Measurements from ENCODE around the gene KIF1B. TPM values are rescaled to one million over a fixed set of nuclear protein-coding genes. Genes with fewer than 3 reads are reported as not detected.

The KIF1B gene
- total RNA-seq = 10 to 100 TPM; 21.7 to 29.4 (median 23.2) TPM
- long read RNA-seq = 0 reads

GRCh38 chr1:10209905-10210810, at the start of gene KIF1B:
Gene KIF1B (plus strand): TSS chr1:10210570. CDS start chr1:10232329, 21,759 bp downstream.
- DNase-seq (peak; percentile 99 to 100 (median 99)), ATAC-seq (peak; percentile 91 to 98 (median 96))
- Histone ChIP-seq H3K9me3 (no peaks in the 10 kb centered on the region), H3K27me3 (no peaks in the 10 kb centered on the region), H3K4me3 (peak within 1 kb of the TSS; percentile 78 to 89 (median 88)), H3K36me3 (no peaks in the 10 kb centered on the region), H3K4me1 (peaks cover 0 to 18% (median 8%) of the 10 kb centered on the region in 4 donors), H3K27ac (peak within 1 kb of the TSS; percentile 91 to 96 (median 95))
- intact Hi-C loops (cut with DNase I) = loop anchor here (10.0 kb wide), 1 partner anchor 125 kb away; no protein-coding TSS in a partner anchor
- peak; percentile 96 to 99 (median 98) for TF ChIP-seq CTCF (IDR thresholded peaks at IDR 0.05)
- peak; percentile 99 for TF ChIP-seq POLR2A (IDR thresholded peaks at IDR 0.05)
- under 1% methylated on average over 22 of the region's 107 CpGs for WGBS (ENCODE audit: insufficient coverage, low coverage, low lambda C conversion rate, missing lambda C conversion rate)

- ATAC-seq (no peak), DNase-seq (no peak)
- Histone ChIP-seq H3K27ac (no peak overlapping the region), H3K4me3 (no peak overlapping the region), H3K27me3 (no peaks in the 10 kb centered on the region), H3K9me3 (no peaks in the 10 kb centered on the region), H3K36me3 (peaks cover 0 to 23% (median 5%) of the 10 kb centered on the region in 4 donors), H3K4me1 (no peaks in the 10 kb centered on the region)
- TF ChIP-seq CTCF (IDR thresholded peaks at IDR 0.05) = no peak
- TF ChIP-seq POLR2A (IDR thresholded peaks at IDR 0.05) = no peak
- intact Hi-C loops (cut with DNase I) = no loop called here
- WGBS (ENCODE audit: insufficient coverage, low coverage, low lambda C conversion rate, missing lambda C conversion rate) = 66% methylated on average over 9 of the region's 12 CpGs
Observed at GRCh38 chr1:10160907-10161490, 49.4 kb upstream of the KIF1B start.

GRCh38 chr1:10161541-10162290, 48.7 kb upstream of the KIF1B start:
- Histone ChIP-seq H3K27me3 (no peaks in the 10 kb centered on the region), H3K36me3 (peaks cover 0 to 25% (median 5%) of the 10 kb centered on the region in 4 donors), H3K4me1 (no peaks in the 10 kb centered on the region), H3K9me3 (no peaks in the 10 kb centered on the region), H3K4me3 (no peak overlapping the region), H3K27ac (no peak overlapping the region)
- DNase-seq (no peak), ATAC-seq (no peak)
- intact Hi-C loops (cut with DNase I) = no loop called here
- 86% methylated on average over 16 of the region's 17 CpGs for WGBS (ENCODE audit: insufficient coverage, low coverage, low lambda C conversion rate, missing lambda C conversion rate)
- no peak for TF ChIP-seq POLR2A (IDR thresholded peaks at IDR 0.05)
- no peak for TF ChIP-seq CTCF (IDR thresholded peaks at IDR 0.05)

- Histone ChIP-seq H3K4me1 (no peaks in the 10 kb centered on the region), H3K9me3 (no peaks in the 10 kb centered on the region), H3K27ac (no peak overlapping the region), H3K27me3 (no peaks in the 10 kb centered on the region), H3K4me3 (no peak overlapping the region), H3K36me3 (peaks cover 0 to 48% (median 4%) of the 10 kb centered on the region in 4 donors)
- 73% methylated on average over 4 of the region's 7 CpGs for WGBS (ENCODE audit: insufficient coverage, low coverage, low lambda C conversion rate, missing lambda C conversion rate)
- TF ChIP-seq CTCF (IDR thresholded peaks at IDR 0.05) = no peak
- no peak for TF ChIP-seq POLR2A (IDR thresholded peaks at IDR 0.05)
- ATAC-seq = no peak
- DNase-seq = no peak
- intact Hi-C loops (cut with DNase I) = no loop called here
Observed at GRCh38 chr1:10168912-10169514, 41.4 kb upstream of the KIF1B start.

Data from right lobe of liver (tissue), 6 donors.